NK-92 (cell line): ENCODE measurements around the gene TPST2.

Experiments used
- DNase-seq: peaks from one replicate; lab custom pipeline; 2025; ENCODE audit not compliant: unreplicated experiment; lab: John Stamatoyannopoulos, UW

TPST2 gene

DNA sequence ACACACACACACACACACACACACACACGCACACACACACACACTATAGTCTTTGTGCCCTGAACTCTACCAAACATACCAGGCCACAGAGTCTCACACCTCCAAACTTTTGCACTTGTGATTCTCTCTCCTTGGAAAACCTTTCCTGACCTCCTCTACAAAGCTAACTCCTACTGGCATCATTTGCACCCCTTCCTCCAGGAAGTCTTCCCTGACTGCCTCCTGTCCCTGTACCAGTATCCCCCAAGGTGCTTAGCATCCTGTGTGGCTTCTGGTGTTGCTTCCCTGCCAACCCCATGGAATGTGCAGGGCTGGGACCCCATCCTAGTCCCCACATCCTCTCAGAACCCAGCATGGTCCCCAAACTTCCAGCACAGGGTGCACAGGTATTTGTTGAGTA is 8.9 kb downstream of the TPST2 start:
- no peak for DNase-seq

DNA sequence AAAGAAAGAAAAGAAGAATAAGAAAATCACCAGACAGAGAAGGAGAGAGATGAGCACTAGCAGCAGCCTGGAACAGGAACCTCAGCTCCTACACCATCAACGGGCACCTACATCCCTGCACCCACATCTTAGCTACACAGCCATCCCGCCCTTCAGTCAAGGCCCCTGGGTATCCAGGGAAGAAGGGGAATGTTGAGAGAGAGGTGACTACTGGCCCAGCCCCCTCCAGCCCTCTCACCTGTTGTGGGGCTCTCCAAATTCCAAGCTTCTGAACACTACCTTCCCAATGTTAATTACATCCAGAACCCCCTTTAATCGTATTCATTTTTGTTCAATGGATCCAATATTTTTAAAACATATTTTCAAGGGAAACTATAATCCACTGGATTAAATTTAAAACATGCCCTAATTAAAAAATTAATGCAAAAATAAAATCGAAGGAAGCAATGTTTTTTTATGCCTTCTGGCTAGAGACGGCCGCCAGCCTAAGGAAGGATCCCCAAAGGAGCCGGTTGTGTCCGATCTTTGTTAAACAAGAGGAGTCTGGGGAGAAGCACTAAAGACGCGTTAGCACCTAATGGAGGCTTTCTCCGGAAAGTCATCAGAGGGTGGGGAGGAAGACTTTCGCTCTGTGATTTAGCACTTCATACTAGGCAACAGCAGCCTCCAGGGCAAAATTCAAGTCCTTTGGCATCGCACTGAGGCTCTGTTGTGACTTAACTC is 9.5 kb downstream of the TPST2 start:
- no peak for DNase-seq

DNA sequence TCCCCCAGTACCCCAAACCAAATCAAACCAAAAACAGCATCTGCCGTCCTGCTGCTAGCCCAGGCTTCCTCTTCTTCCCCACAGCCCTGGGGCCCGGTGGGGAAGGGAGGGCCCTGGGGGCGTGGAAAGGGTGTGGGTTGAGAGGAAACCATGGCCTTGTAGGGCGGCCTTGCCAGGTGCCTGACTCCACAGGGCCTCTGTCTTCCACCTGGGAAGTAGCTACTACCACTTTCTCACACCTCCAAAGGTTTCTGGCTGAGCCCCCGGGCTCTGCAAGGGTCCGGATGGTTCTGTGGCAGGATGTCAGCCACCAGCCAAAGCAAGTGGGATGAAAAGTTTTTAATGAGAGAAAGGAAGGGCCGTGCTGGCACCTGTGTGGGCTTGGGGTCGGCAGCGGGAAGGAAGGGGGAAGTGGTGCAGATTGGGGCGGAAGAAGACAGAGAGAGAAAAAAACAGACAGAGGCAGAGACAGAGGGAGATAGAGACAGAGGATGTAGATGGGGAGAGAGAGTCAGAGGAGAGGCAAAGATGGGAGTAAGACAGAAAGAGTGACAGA is 10.5 kb downstream of the TPST2 start:
- DNase-seq = no peak

- DNase-seq = no peak
Measured at GRCh38 chr22:26577081-26577480, 12.9 kb downstream of the TPST2 start.

- DNase-seq = no peak
Measured at GRCh38 chr22:26576026-26576680, 13.8 kb downstream of the TPST2 start.

DNA sequence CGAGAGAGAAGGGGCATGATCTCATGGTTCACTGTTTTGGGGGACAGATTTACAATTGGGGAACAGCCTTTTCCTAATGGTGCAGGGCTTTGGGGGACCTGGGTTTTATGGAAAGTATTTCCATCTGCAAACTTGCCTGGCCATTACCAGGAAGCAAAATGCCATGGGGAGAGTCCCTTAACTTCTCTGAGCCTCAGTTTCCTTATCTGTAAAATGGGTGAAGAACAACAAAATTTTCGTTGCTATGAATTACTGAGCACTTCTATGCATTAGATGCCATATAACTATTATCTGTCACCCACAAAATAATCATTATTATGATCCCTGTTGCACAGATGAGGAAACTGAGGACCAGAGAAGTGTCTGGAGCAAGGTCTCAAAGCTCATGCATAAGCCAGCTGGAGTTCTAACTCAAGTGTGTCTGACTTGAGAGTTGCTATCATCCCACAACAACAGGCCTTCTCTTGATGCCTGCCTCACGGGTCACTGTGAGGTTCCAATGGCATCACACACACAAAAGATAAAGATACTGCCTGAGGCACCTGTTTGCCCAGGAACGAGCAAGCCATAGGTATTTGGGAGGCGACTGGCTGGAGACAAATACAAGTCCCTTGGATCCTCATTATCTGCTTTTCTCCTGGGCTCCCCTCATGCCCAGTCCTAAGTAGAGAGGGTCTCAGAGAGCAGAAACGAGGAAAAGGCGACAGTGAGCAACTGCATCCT is 15.8 kb downstream of the TPST2 start:
- DNase-seq = no peak

GRCh38 chr22:26573026-26573662 is 16.8 kb downstream of the TPST2 start:
- DNase-seq = no peak

DNA sequence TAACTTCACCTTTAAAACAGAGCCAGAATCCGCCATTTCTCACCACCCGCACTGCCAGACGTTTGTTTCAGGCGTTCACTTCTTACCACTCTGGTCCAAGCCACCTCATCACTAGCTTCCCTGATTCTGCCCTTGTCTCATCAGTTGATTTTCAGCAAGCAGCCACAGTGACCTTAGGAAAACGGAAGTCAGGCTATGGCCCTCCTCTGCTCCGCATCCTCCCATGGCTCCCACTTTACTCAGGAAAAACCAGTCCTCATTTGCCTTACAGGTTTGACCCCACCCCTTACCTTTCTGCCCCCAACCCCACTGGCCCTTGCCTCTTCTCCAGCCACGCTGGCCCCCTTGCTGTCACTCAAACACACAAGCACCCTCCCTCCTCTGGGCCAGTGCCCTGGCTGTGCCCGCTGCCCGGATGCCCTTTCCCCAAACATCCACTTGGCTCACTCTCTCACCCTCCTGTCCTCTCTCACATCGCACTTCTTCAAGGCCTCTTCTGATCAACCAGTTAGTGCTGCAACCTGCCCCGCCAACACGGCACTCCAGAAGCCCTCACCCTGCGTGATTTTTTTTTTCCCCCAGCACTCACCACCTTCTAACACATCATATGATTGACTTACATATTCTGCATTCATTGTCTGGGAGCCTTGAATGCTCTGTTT is 18.9 kb downstream of the TPST2 start:
- DNase-seq = no peak

- DNase-seq = no peak
Measured at GRCh38 chr22:26570115-26570514, 19.8 kb downstream of the TPST2 start.

GRCh38 chr22:26568207-26568706 is 21.7 kb downstream of the TPST2 start:
- no peak for DNase-seq

- no peak for DNase-seq
Measured at GRCh38 chr22:26567610-26568009, 22.3 kb downstream of the TPST2 start.

- DNase-seq = no peak
Measured at GRCh38 chr22:26566994-26567393, 22.9 kb downstream of the TPST2 start.

DNA sequence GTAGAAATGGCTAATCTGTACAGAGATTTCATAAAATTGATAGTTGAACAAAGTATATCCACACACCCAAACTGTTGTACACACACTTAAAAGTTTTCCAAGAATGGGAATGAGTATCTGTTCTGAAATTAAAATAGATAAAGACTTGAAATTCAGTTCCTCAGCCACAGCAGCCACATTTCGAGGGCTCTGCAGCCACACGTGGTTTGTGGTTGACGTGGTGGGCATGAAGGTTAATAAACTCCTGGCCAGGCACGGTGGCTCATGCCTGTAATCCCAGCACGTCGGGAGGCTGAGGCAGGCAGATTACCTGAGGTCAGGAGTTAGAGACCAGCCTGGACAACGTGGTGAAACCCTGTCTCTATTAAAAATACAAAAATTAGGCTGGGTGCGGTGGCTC is 24.0 kb downstream of the TPST2 start:
- no peak for DNase-seq

GRCh38 chr22:26565181-26565580 is 24.8 kb downstream of the TPST2 start:
- DNase-seq = no peak

GRCh38 chr22:26564672-26565071 is 25.3 kb downstream of the TPST2 start:
- no peak for DNase-seq

- no peak for DNase-seq
Measured at GRCh38 chr22:26564181-26564580, 25.8 kb downstream of the TPST2 start.

DNA sequence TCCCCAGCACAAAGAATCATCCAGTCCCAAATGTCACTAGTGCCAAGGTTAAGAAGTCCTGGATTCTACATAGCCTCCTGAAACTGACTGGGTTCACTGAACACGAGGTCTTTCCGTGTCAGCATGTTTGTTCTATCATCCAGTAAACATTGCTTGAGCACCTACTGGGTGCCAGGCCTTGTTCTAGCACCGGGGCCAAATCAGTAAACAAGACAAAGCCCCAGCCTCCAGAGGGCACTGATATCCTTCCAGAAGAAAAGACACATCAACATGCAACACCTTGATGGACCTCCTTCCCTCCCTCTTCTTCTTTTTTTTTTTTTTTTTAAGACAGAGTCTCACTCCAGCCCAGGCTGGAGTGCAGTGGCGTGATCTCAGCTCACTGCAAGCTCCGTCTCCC is 26.9 kb downstream of the TPST2 start:
- DNase-seq = no peak

DNA sequence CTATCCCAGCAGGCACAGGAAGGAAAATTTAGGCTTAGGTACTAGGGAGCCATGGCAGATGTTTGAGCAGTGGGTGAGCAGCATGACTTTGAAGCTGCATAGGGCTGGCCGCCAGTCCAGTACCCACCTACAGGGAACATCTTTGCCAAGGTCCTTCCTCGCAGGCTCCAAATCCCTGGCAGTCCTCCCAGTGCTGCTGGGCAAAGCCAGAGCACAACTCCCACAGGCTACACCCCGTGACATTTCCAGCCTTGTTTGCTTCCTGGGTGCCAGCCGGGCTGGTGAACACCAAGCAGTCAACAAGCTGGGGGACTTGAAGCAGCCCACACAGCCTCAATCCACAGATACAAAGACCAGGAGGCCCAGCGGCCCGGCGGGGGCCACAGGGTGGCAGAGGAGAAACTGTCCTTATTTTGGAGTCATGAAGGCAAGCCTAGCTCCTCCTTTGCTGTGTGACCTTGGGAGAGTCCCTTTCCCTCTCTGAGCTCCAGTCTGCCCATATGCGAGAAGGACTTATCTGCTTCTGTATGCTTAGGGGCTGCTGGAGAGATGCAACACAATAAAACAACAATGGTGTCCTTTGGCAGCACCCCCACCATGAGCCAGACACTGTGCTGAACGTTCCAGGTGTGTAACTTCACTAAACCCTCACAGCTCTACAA is 28.0 kb downstream of the TPST2 start:
- no peak for DNase-seq

GRCh38 chr22:26559961-26560575 is 29.9 kb downstream of the TPST2 start:
- no peak for DNase-seq
